ENCODE data around the gene ZNF157. TPM values are rescaled to one million over a fixed set of nuclear protein-coding genes. Genes with fewer than 3 reads are reported as not detected.

The ZNF157 gene
- total RNA-seq, 1 experiment from 2014 or later, result 0.81 TPM

DNA sequence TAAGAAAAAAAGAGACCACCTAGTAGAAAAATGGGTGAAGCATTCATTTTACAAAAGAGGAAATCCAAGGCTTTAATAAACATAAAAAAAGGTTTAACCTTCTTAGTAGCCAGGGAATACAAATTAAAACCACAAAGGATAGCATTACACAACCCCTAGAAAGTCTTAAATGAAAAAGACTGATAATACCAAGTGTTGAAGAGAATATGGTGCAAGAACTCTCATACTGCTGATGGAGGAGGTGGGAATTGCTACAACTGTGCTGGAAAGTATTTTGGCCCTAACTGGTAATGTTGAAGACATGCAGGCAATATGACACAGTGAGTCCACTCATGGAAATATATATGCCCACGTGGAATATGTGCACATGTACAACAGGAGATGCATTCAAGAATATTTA lies 90.2 kb downstream of the ZNF157 start:
- peaks cover 34% of the 10 kb centered on the region for H3K9me3 ChIP-seq (ENCODE audit: control insufficient read depth, low read depth, low read length)
- H2AFZ ChIP-seq (ENCODE audit: low read length), result no peak overlapping the region
- H3K79me2 ChIP-seq (ENCODE audit: insufficient read depth, low read length), result no peaks in the 10 kb centered on the region
- H3K27me3 ChIP-seq (ENCODE audit: insufficient read depth, low read length), result no peaks in the 10 kb centered on the region
- no peaks in the 10 kb centered on the region for H4K20me1 ChIP-seq (ENCODE audit: control insufficient read depth, insufficient read depth, insufficient read length)
- H3K4me1 ChIP-seq (ENCODE audit: insufficient read depth, low read length), result no peaks in the 10 kb centered on the region; the same call in 1 of the 2 replicates
- no peak overlapping the region for H3K4ac ChIP-seq (ENCODE audit: low read depth, low read length)
- H2AK5ac ChIP-seq (ENCODE audit: insufficient read length, low read length), result no peak overlapping the region
- H3K14ac ChIP-seq (ENCODE audit: insufficient read depth, low read length), result no peak overlapping the region
- H2BK120ac ChIP-seq (ENCODE audit: low read depth, low read length, poor library complexity, severe bottlenecking), result no peak overlapping the region
- H3K27ac ChIP-seq (ENCODE audit: insufficient read length, low read depth, low read length), result no peak overlapping the region
- Mint-ChIP-seq H3K27ac (no peak overlapping the region), H3K27me3 (ENCODE audit: low read depth) (no peaks in the 10 kb centered on the region; the same call in 1 of the 2 replicates), H3K36me3 (ENCODE audit: insufficient read depth in 1 of 3, low read depth in 3 of 3) (peaks cover 9 to 15% (median 11%) of the 10 kb centered on the region in 3 experiments), H3K9me3 (peaks cover 63 to 68% of the 10 kb centered on the region in 2 experiments), H3K4me1 (peaks cover 6% of the 10 kb centered on the region in 2 experiments; a peak in 3 of 4 replicates), H3K4me3 (no peak overlapping the region)
- H3K56ac ChIP-seq (ENCODE audit: insufficient read length, low read depth, low read length), result no peak overlapping the region
- no peaks in the 10 kb centered on the region for H3K79me1 ChIP-seq (ENCODE audit: insufficient read depth, low read depth, low read length, poor library complexity, severe bottlenecking)
- H3K9ac ChIP-seq (ENCODE audit: extremely low read depth, insufficient read length, low read length), result no peak overlapping the region
- no peak overlapping the region for H3K18ac ChIP-seq (ENCODE audit: insufficient read length, low read depth, low read length)
- no peak overlapping the region for H2BK5ac ChIP-seq (ENCODE audit: insufficient read length, low read length)
- H4K91ac ChIP-seq (ENCODE audit: insufficient read length, low read depth, low read length), result no peak overlapping the region
- H2BK20ac ChIP-seq (ENCODE audit: low read depth, low read length, poor library complexity, severe bottlenecking), result no peak overlapping the region
- H3T11ph ChIP-seq (ENCODE audit: low read length), result no peak overlapping the region
- H4K5ac ChIP-seq (ENCODE audit: insufficient read length, low read depth, low read length), result no peak overlapping the region
- no peak for DNase-seq
- no peak overlapping the region for H3K23ac ChIP-seq (ENCODE audit: insufficient read length, low read depth, low read length)
- H2BK12ac ChIP-seq (ENCODE audit: insufficient read length, low read depth, low read length), result no peak overlapping the region
- TF ChIP-seq, protein P1, sequence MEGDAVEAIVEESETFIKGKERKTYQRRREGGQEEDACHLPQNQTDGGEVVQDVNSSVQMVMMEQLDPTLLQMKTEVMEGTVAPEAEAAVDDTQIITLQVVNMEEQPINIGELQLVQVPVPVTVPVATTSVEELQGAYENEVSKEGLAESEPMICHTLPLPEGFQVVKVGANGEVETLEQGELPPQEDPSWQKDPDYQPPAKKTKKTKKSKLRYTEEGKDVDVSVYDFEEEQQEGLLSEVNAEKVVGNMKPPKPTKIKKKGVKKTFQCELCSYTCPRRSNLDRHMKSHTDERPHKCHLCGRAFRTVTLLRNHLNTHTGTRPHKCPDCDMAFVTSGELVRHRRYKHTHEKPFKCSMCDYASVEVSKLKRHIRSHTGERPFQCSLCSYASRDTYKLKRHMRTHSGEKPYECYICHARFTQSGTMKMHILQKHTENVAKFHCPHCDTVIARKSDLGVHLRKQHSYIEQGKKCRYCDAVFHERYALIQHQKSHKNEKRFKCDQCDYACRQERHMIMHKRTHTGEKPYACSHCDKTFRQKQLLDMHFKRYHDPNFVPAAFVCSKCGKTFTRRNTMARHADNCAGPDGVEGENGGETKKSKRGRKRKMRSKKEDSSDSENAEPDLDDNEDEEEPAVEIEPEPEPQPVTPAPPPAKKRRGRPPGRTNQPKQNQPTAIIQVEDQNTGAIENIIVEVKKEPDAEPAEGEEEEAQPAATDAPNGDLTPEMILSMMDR (conservative IDR thresholded peaks at IDR 0.05), result no peak
- no peak overlapping the region for H2BK15ac ChIP-seq (ENCODE audit: low read depth, low read length)
- H3K4me2 ChIP-seq (ENCODE audit: insufficient read depth, insufficient read length, low read length), result no peak overlapping the region
- H4K8ac ChIP-seq (replicated peaks; ENCODE audit: insufficient read length, low read depth, low read length), result no peak overlapping the region
- WGBS (ENCODE audit: extremely low coverage, insufficient read length, low lambda C conversion rate), result no CpG with 5 or more reads among the region's 1 CpG
- H3K23me2 ChIP-seq (ENCODE audit: insufficient read length, low read depth, low read length, poor library complexity, severe bottlenecking), result no peaks in the 10 kb centered on the region

Other genes starting within 250 kb of the ZNF157 start
- 98.5 and 100 TPM in 2 replicates for gene NDUFB11, start 225.9 kb upstream of the ZNF157 start, total RNA-seq (2021)
- gene RBM10, start 225.4 kb upstream of the ZNF157 start, total RNA-seq (2021), result 55.8 and 57.3 TPM in 2 replicates
- gene UBA1, start 176.7 kb upstream of the ZNF157 start, total RNA-seq (2021), result 421 and 427 TPM in 2 replicates
- gene CDK16, start 151.9 kb upstream of the ZNF157 start, total RNA-seq (2021), result 224 and 226 TPM in 2 replicates
- 150 and 153 TPM in 2 replicates for gene USP11, start 137.6 kb upstream of the ZNF157 start, total RNA-seq (2021)
- 2.5 and 3.1 TPM in 2 replicates for gene ZNF41, start 112.6 kb downstream of the ZNF157 start, total RNA-seq (2021)
- gene ARAF, start 190.6 kb downstream of the ZNF157 start, total RNA-seq (2021), result 48.1 and 48.4 TPM in 2 replicates
- 65.1 and 72.5 TPM in 2 replicates for gene TIMP1, start 211.9 kb downstream of the ZNF157 start, total RNA-seq (2021)
- 11.7 TPM in 2 replicates for gene SYN1, start 249.3 kb downstream of the ZNF157 start, total RNA-seq (2021)